ENCODE data around the gene ERC1.
"Not testable (repeated sequence)": the region's sequence is repeated elsewhere in the genome, so short reads cannot be mapped to it uniquely, and the experiment has no call there.

Gene ERC1

GRCh38 chr12:1094714-1095113 is 103.7 kb downstream of the ERC1 start:
- Histone ChIP-seq H2AFZ (ENCODE audit: low read length) (no peak overlapping the region), H4K20me1 (ENCODE audit: insufficient read depth, low read length) (no peaks in the 10 kb centered on the region), H3K79me2 (ENCODE audit: insufficient read depth, low read length) (no peaks in the 10 kb centered on the region), H3K4me2 (ENCODE audit: low read length) (no peak overlapping the region), H3K36me3 (ENCODE audit: insufficient read depth, low read length) (no peaks in the 10 kb centered on the region), H3K9me3 (ENCODE audit: low read length) (no peaks in the 10 kb centered on the region), H3K9ac (ENCODE audit: low read length) (no peak overlapping the region), H3K9me2 (ENCODE audit: low read depth, low read length) (no peaks in the 10 kb centered on the region), H3K27ac (ENCODE audit: low read depth, low read length, poor library complexity, severe bottlenecking) (no peak overlapping the region), H3K4me3 (ENCODE audit: low read depth, low read length, poor library complexity, severe bottlenecking) (no peak overlapping the region), H3K27me3 (ENCODE audit: insufficient read depth, low read length) (no peaks in the 10 kb centered on the region), H3F3A (ENCODE audit: insufficient read depth, low read length) (no peaks in the 10 kb centered on the region), H3K4me1 (ENCODE audit: insufficient read depth, low read length, severe bottlenecking) (no peaks in the 10 kb centered on the region)
- TF ChIP-seq CTCF (IDR thresholded peaks at IDR 0.05; ENCODE audit: low read length) (no peak), EZH2 (IDR thresholded peaks at IDR 0.05; ENCODE audit: borderline replicate concordance, low read length) (no peak)

- H2AFZ ChIP-seq (ENCODE audit: low read length), result no peak overlapping the region
- H4K20me1 ChIP-seq (ENCODE audit: insufficient read depth, low read length), result no peaks in the 10 kb centered on the region
- H3K79me2 ChIP-seq (ENCODE audit: insufficient read depth, low read length), result no peaks in the 10 kb centered on the region
- H3K4me1 ChIP-seq (ENCODE audit: insufficient read depth, low read length, severe bottlenecking), result peaks cover 11% of the 10 kb centered on the region
- H3K36me3 ChIP-seq (ENCODE audit: insufficient read depth, low read length), result no peaks in the 10 kb centered on the region
- H3K4me2 ChIP-seq (ENCODE audit: low read length), result no peak overlapping the region
- H3K27ac ChIP-seq (ENCODE audit: low read depth, low read length, poor library complexity, severe bottlenecking), result no peak overlapping the region
- H3K9me2 ChIP-seq (ENCODE audit: low read depth, low read length), result no peaks in the 10 kb centered on the region
- no peak overlapping the region for H3K9ac ChIP-seq (ENCODE audit: low read length)
- no peaks in the 10 kb centered on the region for H3K27me3 ChIP-seq (ENCODE audit: insufficient read depth, low read length)
- TF ChIP-seq CTCF (IDR thresholded peaks at IDR 0.05; ENCODE audit: low read length), result no peak
- no peak for TF ChIP-seq EZH2 (IDR thresholded peaks at IDR 0.05; ENCODE audit: borderline replicate concordance, low read length)
- no peak overlapping the region for H3K4me3 ChIP-seq (ENCODE audit: low read depth, low read length, poor library complexity, severe bottlenecking)
- no peaks in the 10 kb centered on the region for H3F3A ChIP-seq (ENCODE audit: insufficient read depth, low read length)
- H3K9me3 ChIP-seq (ENCODE audit: low read length), result no peaks in the 10 kb centered on the region
Measured at GRCh38 chr12:1099158-1099557, 108.1 kb downstream of the ERC1 start.

- not testable (repeated sequence) for H3K9me2 ChIP-seq (ENCODE audit: low read depth, low read length); H3K27ac ChIP-seq (ENCODE audit: low read depth, low read length, poor library complexity, severe bottlenecking); H3K27me3 ChIP-seq (ENCODE audit: insufficient read depth, low read length); H4K20me1 ChIP-seq (ENCODE audit: insufficient read depth, low read length); H3K9me3 ChIP-seq (ENCODE audit: low read length); H2AFZ ChIP-seq (ENCODE audit: low read length); H3K79me2 ChIP-seq (ENCODE audit: insufficient read depth, low read length); H3K4me3 ChIP-seq (ENCODE audit: low read depth, low read length, poor library complexity, severe bottlenecking); H3K36me3 ChIP-seq (ENCODE audit: insufficient read depth, low read length); H3K4me2 ChIP-seq (ENCODE audit: low read length); H3F3A ChIP-seq (ENCODE audit: insufficient read depth, low read length); H3K9ac ChIP-seq (ENCODE audit: low read length)
- H3K4me1 ChIP-seq (ENCODE audit: insufficient read depth, low read length, severe bottlenecking), result peaks cover 16% of the 10 kb centered on the region
Measured at GRCh38 chr12:1099618-1100017, 108.6 kb downstream of the ERC1 start.

GRCh38 chr12:1102115-1102514 is 111.1 kb downstream of the ERC1 start:
- no peaks in the 10 kb centered on the region for H3K36me3 ChIP-seq (ENCODE audit: insufficient read depth, low read length)
- no peak overlapping the region for H3K9ac ChIP-seq (ENCODE audit: low read length)
- H3K9me2 ChIP-seq (ENCODE audit: low read depth, low read length), result no peaks in the 10 kb centered on the region
- no peaks in the 10 kb centered on the region for H3K79me2 ChIP-seq (ENCODE audit: insufficient read depth, low read length)
- no peak overlapping the region for H3K27ac ChIP-seq (ENCODE audit: low read depth, low read length, poor library complexity, severe bottlenecking)
- peaks cover 19% of the 10 kb centered on the region for H3K4me1 ChIP-seq (ENCODE audit: insufficient read depth, low read length, severe bottlenecking)
- no peak overlapping the region for H3K4me3 ChIP-seq (ENCODE audit: low read depth, low read length, poor library complexity, severe bottlenecking)
- H3F3A ChIP-seq (ENCODE audit: insufficient read depth, low read length), result no peaks in the 10 kb centered on the region
- H3K4me2 ChIP-seq (ENCODE audit: low read length), result no peak overlapping the region
- no peak for TF ChIP-seq EZH2 (IDR thresholded peaks at IDR 0.05; ENCODE audit: borderline replicate concordance, low read length)
- no peak overlapping the region for H2AFZ ChIP-seq (ENCODE audit: low read length)
- no peaks in the 10 kb centered on the region for H3K27me3 ChIP-seq (ENCODE audit: insufficient read depth, low read length)
- H4K20me1 ChIP-seq (ENCODE audit: insufficient read depth, low read length), result no peaks in the 10 kb centered on the region
- no peaks in the 10 kb centered on the region for H3K9me3 ChIP-seq (ENCODE audit: low read length)

Measured in OCI-LY1 (cell line).